Activated CD8-positive, alpha-beta memory T cell treated with anti-CD3 and anti-CD28 coated beads, Interleukin-2, amount 50 U/mL, for 24 hours (primary cell): ENCODE results near the gene RYR2.

Experiments used
- DNase-seq: peaks from one replicate; pipeline ENCODE4 v3.0.0-alpha.2; 2020; ENCODE audit errors: extremely low read depth

The RYR2 gene

DNA sequence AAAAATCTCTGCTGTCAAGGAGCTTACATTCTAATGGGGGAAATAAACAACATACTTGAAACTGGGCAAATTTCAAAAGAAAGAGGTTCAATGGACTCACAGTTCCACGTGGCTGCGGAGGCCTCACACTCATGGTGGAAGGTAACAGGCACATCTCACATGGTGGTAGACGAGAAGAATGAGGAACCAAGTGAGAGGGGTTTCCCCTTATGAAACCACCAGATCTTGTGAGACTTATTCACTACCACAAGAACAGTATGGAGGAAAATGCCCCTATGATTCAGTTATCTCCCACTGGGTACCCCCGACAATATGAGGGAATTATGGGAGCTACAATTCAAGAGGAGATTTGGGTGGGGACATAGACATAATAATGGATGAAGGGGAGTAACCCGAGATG is 622.4 kb downstream of the RYR2 start:
- no peak for DNase-seq

DNA sequence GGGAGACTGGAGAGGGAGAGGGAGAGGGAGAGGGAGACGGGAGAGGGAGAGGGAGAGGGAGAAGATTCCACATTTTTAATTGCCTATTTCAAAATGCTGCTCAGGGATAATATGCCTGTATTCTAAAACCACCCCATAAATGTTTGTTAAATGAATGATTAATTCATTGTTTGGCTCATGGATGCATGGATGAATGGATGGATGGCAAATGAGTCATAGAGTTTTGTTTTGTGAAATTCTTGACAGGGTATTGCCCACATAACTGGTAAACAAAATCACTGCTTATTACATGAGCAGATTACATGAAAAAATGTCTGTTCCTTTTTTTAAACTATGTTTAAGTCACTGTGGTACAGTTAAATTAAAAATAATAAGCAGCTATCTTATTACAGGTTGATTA is 628.3 kb downstream of the RYR2 start:
- no peak for DNase-seq

DNA sequence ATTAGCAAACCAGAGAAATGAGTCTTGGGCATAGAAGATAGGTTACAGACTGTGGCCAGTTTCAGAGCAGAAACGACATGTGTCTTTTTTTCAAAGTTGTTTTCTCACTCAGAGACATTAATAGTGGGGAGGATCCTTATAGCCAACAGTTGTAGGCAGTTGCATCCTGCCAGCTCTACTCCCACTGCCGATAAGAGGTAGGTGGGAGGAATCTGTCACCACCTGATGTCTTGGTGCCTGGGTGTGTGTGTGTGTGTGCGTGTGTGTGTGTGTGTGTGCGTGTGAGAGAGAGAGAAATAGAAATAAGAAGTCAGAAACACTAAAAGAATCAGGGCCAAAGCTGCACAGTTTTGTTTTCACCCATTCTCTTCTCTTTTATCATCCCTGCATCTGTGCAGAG is 629.3 kb downstream of the RYR2 start:
- no peak for DNase-seq

DNA sequence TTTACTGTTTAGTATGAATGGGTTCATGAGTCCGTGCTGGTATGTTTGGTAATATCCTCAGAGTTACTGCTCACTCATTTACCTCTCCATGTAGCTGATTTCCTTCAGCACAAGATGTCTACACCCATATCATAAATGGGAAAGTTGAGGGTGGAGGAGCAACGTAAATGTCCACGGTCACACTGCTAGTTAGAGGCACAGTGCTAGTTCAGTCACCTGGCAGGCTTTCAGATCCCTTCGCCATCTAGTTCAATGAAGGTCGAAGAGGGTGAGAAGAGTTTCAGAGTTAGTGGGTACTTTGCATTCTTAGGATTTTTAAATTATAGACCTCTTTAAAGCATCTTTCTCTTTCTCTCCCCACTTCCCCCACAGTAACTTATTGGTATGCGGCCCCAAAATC is 630.0 kb downstream of the RYR2 start:
- DNase-seq = no peak

DNA sequence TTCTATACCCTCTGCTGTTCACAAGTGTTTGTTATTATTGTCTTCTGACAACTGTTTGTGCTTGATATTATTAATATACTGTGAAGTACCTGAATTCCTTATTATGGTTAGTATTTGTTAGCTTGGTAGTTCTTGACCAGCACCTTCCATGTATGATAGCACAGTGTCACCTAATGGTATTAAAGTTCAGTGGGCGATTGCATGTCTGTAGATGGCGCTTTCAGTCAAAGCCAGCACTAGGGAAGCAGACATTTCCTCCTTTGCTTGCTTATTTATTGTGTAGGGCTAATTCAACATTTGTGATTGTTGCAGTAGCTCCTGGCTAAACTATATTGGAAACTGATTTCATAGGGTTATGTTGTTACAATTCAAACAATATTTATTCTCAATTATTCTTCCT is 630.8 kb downstream of the RYR2 start:
- no peak for DNase-seq

DNA sequence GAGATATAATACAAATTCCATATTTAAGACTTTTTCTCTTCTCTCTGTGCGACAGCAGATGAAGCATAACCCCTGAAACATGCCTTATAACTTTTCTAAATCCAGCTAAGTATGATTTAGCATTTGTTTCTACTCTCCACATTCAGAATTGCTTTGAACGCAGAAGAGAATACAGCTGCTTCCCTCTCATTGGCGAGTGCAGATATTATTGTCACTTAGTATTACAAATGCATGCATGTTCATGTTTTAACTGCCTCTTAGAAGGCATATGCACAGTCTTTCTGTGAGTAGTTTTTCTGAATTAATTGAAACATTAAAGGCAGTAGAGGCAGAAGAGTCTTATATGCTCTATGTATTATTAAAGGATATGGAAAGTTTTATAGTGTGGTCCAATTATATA is 631.6 kb downstream of the RYR2 start:
- no peak for DNase-seq

DNA sequence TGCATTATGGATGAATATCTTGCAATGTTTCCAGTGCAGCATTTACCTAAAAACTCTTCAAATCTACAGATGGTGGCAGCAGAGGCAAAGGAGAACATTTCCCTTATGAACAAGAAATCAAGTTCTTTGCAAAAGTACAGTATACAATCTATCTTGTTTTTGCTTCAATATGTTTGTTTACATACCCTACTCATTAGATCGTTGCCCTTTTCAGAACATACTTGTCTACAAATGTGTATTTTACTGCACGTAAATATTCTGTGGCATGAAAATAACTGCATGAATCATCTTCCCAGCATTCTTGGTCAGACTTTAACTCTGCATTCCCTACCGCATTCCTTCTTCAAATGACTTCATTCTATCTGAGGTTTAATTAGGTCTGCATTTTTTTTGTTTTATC is 636.0 kb downstream of the RYR2 start:
- no peak for DNase-seq

DNA sequence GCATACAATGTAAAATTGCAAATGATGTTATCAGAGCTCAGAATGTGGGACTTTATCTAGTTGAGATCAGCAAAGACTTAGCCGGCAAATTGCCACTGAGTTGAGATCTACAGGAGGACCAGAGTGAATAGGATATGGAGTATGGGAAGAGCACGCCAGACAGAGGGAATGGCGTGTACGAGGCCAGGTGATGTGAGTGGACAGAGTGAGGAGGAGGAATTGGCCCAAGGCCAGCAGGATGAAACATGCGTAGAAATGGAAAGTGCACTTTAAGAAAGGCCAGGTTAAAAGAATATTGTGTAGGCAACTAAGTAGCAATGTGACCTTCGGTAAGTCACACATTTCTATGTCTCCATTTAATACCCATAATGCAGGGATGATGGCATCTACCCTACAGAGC is 637.7 kb downstream of the RYR2 start:
- no peak for DNase-seq

DNA sequence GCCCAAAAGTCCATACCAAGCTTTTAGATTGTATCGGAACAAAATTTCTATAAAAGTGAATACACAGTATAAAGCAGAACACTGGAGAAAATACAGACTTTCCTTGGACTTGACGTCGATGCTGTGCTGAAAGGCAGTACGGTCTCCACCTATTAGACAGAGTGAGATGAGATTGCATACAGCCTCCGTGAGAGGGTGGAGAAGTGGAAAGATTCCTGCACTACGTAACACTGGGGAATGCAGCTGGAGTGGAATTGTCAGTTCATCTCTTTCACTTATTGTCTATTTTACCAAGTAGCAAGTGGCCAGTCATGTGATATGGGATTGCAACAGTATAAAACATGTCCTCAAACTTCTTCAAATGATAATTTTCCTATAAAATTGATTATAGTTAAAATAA is 639.2 kb downstream of the RYR2 start:
- DNase-seq = no peak

DNA sequence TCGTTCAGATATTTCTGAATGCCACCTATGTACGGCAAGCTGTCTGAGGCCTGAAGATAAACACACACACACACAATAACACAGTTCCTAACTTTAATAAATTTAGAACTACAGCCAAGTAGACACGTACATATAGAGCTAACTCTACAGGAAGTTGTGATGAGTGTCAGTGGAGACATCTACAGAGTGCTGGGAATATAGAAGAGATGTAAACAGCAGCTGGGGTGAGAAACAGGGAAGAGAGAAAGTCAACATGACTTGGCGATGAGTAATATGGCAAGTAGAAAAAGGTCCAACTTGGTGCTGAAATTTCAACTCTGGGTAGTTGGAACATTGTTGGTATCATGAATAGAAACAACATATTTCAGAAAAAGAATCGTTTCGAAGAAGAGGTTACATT is 642.3 kb downstream of the RYR2 start:
- DNase-seq = no peak

DNA sequence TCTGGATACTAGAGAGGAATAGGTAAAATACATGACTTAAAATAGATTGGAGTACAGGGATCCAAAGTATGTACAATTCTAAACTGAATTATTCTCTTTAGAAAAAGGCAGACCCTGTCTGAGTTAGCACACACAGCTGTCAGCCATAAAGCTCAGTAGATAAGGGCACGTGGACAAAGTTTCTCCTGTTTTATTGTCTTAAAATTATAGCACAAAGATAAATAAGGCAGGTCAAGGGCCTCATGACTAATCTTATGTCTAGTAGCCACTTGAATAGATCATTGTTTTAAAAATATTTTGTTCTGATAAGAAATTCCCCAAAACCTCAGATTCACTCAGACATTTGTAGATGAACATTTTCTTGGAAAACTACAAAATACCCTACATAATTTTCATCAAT is 643.6 kb downstream of the RYR2 start:
- DNase-seq = no peak

DNA sequence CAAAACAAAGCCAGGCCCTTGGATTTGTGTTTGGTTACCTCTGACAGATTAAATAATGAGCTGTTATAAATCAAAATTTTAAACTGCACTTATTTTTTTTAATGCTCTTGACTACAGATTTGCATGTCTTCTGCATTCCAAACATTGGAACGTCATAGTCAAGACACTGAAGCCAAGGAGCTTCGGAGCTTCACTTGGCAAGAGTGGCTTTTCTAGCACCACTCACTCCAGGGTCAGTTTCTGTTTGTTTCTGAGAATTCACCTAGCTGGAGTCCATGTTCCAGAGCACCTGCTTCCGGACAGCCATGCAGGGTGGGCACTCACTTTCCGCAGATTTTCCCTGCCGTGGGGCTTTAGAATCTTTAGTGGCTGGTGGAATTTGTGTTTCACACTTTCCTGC is 645.8 kb downstream of the RYR2 start:
- no peak for DNase-seq

DNA sequence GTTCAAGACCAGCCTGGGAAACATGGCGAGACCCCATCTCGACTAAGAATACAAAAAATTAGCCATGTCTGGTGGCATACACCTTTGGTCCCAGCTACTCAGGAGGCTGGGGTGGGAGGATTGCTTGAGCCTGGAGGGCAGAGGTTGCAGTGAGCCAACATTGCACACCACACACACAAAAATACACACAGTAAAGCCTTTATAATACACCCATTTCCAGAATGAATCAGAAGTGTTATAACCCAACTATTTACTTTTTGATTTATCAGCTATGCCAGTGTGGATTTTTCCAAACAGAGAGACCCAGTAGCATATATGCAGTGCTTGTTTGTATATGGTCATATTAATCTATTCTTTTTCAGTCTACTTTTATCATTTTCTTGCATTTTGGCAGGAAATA is 648.7 kb downstream of the RYR2 start:
- DNase-seq = no peak

DNA sequence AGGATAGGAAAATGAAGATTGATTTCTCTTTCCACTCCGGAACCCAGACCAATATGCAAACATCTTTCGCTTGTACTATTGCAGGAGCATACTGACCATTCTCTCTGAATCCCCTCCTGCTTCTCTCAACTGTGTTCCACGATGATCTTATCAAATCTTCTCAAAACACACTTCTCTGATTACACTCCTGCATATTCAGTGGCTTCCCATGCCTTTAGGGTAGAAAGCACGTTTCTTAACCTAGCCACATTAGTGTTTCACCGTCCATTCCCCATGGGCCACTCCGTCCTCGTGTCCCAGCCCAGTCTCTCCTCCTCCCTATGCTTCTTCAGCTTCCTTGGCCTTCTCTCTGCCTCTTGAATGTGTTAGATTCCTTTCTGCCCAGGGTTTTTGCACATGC is 650.3 kb downstream of the RYR2 start:
- DNase-seq = no peak

DNA sequence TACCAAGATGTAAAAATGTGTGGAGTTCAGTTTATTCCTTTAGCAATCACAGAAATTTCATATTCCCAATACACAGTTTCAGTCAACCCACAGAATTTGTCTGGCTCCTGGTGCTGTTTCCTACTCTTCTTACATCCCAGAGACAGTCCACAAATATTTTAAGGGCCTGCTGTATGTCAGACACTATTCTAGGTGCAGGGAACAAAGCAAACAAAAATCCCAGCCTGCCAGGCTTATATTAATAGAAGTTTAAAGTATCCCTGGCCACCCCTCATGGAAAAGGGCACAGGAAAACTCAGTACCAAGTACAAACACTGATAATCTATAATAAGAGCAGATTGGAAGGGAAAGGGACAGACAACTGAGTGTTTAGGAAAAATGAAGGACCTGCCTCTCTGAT is 653.9 kb downstream of the RYR2 start:
- no peak for DNase-seq

DNA sequence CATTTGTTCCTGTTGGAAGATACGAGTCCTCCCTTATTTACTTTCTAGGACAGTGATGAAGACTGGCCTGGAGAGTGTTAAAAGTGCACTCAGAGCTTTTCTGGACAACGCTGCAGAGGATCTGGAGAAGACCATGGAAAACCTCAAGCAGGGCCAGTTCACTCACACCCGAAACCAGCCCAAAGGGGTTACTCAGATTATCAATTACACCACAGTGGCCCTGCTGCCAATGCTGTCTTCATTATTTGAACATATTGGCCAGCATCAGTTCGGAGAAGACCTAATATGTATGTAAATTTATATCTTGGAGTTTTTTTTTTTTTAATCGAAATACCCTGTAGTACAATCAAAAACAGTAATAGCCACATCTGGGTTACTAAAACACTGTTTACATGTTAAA is 658.2 kb downstream of the RYR2 start:
- no peak for DNase-seq

DNA sequence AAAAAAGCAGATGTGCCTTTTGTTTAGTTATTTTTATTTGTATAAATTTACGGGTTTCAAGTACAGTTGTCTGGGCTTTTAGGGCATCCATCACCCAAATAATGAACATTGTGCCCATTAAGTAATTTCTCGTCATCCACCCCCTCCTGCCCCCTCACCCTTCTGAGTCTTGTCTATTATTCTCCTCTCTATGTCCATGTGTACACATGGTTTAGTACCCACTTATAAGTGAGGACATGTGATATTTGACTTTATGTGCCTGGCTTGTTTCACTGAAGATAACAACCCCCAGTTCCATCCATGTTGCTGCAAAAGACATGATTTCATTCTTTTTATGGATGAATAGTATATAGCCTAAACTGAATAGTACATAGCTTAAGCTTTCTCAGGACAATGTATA is 659.5 kb downstream of the RYR2 start:
- DNase-seq = no peak

DNA sequence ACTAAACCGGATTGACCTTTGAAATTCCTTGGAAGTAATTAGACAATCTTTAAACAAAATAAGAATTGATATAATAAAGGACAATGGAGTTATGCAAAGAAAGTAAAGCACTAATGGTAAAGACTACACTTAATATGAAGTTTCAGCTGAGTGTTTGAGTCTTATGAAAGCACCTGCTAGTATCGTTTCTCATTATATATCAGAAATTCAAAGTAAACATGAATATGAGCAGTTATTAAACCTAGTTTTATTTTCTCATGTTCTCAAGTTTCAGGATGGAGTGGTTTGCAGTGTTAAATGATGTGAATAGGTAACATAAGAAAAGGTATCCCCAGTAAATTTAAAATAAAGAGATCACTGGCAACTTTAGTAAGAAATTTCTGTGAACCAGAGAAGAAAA is 660.2 kb downstream of the RYR2 start:
- DNase-seq = no peak

DNA sequence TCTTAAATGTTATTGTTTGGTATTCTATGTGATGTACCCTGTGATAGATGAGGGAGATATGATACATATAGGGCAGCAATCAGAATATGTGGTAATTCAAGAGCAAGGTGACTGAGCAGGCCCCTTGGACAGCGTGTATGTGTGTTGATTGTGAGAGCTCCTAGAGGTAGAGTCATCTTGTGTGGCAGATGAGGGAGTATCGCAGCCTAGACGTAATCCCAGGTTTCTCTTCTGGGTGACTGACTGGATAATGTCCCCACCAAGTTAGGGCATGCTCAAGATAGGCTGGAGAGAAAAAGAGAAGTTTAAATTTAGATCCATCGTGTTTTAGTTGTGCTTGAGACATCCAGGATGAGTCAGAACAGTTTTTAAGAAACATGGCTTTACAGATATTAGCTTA is 663.5 kb downstream of the RYR2 start:
- no peak for DNase-seq

DNA sequence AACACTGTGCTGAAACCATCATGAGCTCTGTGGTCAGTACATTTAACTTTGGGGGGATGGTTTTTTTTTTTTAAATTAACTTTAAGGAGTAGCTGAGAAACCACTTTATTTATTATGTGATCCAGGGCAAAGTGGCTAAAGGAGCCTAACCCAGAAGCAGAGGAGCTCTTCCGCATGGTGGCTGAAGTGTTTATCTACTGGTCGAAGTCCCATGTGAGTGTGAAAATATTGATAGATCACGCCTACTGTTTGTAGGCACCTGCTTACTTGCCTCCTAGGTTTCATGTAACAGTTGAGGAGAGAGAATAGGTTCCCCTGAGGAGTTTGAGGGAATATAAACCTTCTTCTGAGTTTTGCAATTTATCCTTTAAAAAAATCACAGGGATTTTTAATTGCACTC is 667.4 kb downstream of the RYR2 start:
- no peak for DNase-seq

DNA sequence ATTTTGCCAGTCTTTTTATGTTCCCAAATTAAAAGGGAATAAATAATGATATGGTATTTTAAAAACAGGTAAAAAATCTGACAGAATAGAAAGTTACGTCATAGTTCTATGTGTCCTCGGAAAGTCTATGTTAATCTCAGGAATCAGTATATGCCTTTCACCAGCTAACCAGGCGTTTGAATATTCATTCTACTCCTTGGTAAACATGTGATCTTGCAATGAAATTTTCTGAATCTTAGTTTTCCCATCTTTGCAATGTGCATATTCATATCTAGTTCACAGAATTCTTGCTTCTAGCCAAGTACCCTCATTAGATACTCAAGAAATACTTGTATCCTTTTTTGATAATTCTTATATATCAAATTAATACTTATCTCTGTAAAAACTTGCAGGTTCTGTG is 669.3 kb downstream of the RYR2 start:
- DNase-seq = no peak

DNA sequence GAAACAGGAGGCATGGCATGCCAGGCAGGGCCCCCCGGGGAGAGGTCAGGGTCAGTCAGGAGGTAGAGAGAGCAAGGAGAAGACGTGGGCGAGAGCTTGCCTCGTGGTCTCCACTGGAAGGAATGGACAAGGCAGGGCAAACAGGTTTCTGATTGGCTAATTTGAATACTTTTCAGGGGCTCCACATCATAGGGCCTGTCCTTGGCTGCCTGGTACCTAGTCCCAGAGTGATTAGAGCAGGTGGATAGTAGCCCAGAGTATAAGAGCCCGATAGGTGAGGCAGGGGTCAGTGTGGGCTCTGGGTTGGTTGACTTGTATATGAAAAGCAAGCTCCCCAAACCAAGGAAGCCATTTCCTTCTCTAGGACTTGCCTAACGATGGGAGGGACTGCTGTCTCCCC is 670.1 kb downstream of the RYR2 start:
- DNase-seq = no peak

DNA sequence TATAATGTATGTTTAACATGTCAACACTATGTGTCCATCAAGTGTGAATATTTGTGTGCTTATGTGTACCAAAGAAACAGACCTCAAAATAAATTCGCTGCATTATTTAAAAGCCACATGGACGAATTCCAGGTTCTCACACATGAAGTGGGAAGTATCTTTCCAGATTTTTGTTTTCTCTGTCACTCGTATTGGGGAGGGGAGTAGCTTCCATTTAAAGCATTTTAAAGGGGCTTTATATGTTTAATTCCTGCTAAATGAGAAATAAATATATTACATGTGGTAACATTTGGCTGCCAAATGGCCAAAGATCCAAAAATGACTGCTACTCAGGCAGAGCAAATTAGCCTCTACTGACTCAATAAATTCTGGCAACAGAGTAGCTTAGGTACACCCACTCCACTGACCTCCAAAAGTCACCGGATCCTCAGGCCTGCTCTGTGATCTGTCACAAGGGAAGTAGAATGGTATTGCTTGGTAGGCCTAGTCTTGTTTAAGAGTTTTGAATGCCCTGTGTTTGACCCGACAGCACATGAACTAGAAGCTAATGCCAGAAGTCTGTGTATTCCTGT is 670.7 kb downstream of the RYR2 start:
- no peak for DNase-seq

DNA sequence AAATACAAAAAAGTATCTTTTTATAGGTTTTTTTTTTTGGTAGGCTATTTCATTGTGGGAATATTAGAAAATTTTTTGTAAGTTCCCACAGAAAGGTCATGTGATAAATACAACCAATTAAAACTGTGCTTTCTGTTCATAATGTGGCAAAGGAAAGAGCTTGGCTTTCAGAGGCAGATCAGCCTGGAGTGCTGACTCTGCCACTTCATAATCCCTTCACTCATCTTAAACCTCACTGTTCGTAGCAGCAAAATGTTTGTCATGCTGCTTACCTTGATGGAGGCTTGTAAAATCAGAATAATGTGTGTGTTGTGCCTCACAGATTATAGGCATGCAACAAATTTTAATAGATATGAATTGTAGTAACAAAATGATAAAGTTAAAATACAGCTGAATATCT is 671.9 kb downstream of the RYR2 start:
- no peak for DNase-seq

DNA sequence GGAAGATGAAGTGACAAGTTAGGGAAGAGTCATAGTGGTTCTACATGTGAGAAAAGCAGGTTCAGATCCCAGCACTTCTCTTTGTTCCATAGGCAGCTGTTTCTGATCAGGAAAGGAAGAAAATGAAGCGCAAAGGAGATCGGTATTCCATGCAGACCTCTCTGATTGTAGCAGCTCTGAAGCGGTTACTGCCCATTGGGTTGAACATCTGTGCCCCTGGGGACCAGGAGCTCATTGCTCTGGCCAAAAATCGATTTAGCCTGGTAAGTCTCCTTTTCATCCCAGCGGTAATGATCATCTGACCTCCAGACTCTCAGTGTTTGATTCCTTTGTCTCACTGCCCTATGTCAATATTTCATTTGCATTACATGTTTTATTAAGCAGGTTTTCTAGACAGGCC is 675.1 kb downstream of the RYR2 start:
- no peak for DNase-seq
